Measurements from ENCODE around the gene SRXN1.

The SRXN1 gene

DNA sequence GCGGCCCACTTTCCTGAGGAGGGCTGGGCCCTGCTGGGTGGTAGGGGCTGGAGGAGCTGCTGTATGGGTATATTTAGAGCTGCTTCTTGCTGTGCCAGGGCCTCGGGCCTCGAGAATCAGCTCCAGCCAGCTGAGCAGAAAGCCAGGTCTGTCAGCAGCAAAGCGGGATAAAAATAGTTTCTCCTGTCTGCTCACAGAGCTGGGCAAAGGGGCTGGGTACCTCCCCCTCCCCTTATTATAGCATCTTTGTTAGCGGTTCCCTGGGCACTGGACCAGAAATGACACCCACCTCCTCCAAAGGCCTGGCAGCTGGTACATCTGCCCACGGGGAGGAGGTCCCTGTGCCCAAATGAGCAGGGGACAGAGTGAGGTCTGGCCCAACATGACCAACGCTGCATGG lies 16.6 kb upstream of the SRXN1 start:
- TF ChIP-seq, protein P1, sequence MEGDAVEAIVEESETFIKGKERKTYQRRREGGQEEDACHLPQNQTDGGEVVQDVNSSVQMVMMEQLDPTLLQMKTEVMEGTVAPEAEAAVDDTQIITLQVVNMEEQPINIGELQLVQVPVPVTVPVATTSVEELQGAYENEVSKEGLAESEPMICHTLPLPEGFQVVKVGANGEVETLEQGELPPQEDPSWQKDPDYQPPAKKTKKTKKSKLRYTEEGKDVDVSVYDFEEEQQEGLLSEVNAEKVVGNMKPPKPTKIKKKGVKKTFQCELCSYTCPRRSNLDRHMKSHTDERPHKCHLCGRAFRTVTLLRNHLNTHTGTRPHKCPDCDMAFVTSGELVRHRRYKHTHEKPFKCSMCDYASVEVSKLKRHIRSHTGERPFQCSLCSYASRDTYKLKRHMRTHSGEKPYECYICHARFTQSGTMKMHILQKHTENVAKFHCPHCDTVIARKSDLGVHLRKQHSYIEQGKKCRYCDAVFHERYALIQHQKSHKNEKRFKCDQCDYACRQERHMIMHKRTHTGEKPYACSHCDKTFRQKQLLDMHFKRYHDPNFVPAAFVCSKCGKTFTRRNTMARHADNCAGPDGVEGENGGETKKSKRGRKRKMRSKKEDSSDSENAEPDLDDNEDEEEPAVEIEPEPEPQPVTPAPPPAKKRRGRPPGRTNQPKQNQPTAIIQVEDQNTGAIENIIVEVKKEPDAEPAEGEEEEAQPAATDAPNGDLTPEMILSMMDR (IDR thresholded peaks at IDR 0.05; ENCODE audit: low read length, missing control alignments): no peak
- H3K4me3 ChIP-seq (replicated peaks; ENCODE audit: low read depth, low read length): no peak overlapping the region
- DNase-seq (ENCODE audit: low read depth): no peak

DNA sequence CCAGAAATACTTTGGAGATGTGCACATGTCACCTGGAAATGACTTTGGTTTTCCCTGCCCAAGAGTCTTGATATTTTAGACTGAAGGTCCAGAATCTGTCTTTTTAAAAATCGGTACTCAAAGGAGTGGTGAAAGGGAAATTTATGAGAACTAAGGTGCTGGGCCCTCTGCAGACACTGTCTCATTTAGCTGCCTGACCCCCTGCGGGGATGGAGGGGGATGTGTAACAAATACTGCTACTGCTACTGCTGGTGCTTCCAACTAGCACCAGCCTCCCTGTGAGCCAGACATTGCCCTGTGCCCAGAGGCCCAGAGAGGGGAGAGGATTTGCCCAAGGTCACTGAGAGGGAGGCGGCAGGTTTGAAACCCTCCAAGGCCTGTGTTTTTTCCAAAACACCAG lies 15.6 kb upstream of the SRXN1 start:
- no peak for DNase-seq (ENCODE audit: low read depth)
- TF ChIP-seq, protein P1 (IDR thresholded peaks at IDR 0.05; ENCODE audit: low read length, missing control alignments): no peak
- no peak overlapping the region for H3K4me3 ChIP-seq (replicated peaks; ENCODE audit: low read depth, low read length)

DNA sequence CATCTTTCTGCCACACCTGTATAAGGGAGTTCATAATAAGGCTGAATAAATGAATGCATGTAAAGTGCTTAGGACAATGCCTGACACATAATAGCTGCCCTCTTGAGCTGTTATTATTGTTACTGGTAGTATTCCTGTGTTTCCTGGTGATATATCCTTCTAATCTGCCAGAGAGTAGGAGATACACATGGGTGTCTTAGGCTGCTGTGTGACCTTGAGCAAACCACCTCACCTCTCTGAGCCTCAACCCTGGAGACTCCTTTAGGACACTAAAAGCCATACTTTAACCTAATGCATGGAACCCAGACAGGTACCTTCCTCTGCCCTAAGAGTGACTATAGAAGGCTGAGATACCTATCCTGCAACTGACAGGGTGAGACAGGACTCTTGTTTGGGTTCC lies 15.1 kb upstream of the SRXN1 start:
- TF ChIP-seq, protein P1 (IDR thresholded peaks at IDR 0.05; ENCODE audit: low read length, missing control alignments): no peak
- no peak for DNase-seq (ENCODE audit: low read depth)
- H3K4me3 ChIP-seq (replicated peaks; ENCODE audit: low read depth, low read length): no peak overlapping the region

DNA sequence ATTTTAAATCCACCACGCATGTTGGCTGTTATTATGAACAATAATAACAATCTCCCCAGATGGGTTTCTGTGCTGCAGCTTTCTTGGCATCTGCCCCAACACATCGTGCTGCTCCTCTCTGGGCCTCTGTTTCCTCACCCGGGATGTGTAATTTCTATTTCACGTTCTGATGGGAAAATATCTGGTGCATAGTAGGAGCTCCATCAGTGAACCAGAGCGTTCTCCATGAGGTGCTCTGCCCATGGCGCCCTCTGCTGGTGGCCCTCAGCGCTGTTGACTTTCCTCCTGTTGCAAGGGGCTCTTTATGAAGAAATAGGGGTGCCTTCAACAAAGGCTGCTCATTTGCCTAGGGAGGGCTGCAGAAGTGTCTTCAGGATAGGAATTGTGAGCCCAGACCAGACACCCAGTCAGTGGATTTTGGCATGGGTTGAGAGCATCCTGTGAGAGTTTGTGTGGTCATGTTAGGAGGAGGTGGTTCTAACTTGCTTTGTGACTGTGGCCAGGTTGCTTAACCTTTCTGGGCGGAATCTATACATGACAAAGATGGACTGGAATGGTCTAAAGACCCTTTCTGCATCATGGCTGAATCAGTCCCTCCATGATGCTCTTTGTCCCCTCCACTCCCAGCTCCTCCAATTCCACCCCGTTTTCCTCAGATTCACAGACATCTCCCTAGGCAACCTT lies 14.5 kb upstream of the SRXN1 start:
- no peak overlapping the region for H3K4me3 ChIP-seq (replicated peaks; ENCODE audit: low read depth, low read length)
- DNase-seq (ENCODE audit: low read depth): peak; percentile 43
- TF ChIP-seq, protein P1 (IDR thresholded peaks at IDR 0.05; ENCODE audit: low read length, missing control alignments): peak; percentile 92

DNA sequence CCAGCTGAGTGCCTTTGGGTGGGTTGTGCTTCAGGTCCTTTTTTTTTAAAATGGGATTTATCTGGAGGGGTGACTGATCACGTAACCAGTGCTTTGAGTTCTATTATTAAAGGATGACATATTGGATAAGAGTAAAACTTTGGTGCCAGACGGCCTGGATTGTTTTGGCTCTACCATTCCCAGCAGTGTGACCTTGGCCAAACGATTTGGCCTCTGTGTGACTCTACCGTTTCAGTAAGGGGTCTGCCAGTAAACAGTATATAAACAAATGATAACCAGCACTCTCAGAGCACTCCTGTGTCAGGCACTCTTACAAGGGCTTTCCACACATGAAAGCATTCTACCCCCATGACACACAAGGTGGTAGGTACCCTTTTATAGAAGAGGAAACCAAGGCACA lies 13.9 kb upstream of the SRXN1 start:
- TF ChIP-seq, protein P1 (IDR thresholded peaks at IDR 0.05; ENCODE audit: low read length, missing control alignments): no peak
- H3K4me3 ChIP-seq (replicated peaks; ENCODE audit: low read depth, low read length): no peak overlapping the region
- no peak for DNase-seq (ENCODE audit: low read depth)

DNA sequence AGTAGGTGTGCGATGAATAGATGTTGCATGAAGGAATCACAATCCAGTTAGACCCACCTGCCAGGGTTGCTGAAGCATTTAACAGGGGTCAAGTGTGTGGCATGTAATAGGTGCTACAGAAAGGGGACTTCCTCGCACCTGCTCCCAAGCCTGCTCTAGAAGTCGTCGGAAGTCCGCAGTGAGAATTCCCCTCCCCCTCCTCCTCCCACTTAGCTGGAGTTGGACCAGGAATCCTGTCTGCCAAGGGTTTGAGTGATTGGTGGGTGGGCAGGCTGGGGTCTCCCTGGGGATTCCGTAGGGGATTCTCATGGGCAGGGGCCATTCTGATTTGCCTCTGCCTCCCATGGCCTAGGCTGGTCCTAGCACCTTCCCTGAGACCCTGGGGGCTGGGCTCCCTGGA lies 12.3 kb upstream of the SRXN1 start:
- TF ChIP-seq, protein P1 (IDR thresholded peaks at IDR 0.05; ENCODE audit: low read length, missing control alignments): no peak
- no peak for DNase-seq (ENCODE audit: low read depth)
- H3K4me3 ChIP-seq (replicated peaks; ENCODE audit: low read depth, low read length): no peak overlapping the region

DNA sequence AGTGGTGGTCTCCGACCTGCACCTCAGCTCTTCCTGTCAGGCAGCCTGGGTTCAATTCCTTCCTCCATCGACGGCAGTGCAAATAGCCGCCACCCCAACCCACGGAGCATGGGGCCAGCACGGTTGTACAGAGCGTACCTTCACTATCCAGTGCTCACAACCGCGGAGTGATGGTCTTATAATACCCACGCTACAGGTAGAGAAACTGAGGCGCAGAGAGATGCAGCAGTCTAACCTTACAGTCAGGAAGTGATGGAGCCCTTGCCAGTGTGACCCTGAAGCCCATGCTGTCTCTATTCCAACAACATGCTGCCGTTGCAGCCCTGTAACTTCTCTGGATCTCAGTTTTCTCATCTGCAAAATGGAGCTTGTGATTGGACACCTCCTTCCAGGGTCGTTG lies 11.6 kb upstream of the SRXN1 start:
- no peak overlapping the region for H3K4me3 ChIP-seq (replicated peaks; ENCODE audit: low read depth, low read length)
- TF ChIP-seq, protein P1 (IDR thresholded peaks at IDR 0.05; ENCODE audit: low read length, missing control alignments): no peak
- no peak for DNase-seq (ENCODE audit: low read depth)

Data from fibroblast of pulmonary artery (primary cell).